ENCODE measurements around the gene ADGRG3.

The ADGRG3 gene

GRCh38 chr16:57644383-57645014, 23.6 kb upstream of the ADGRG3 start:
- no peak for DNase-seq

GRCh38 chr16:57645169-57645568, 22.9 kb upstream of the ADGRG3 start:
- no peak for DNase-seq

GRCh38 chr16:57645691-57646387, 22.3 kb upstream of the ADGRG3 start:
- no peak for DNase-seq

GRCh38 chr16:57646388-57647039, 21.6 kb upstream of the ADGRG3 start:
- DNase-seq, result no peak

- no peak for DNase-seq
Measured at GRCh38 chr16:57647136-57647875, 20.8 kb upstream of the ADGRG3 start.

- DNase-seq, result peak in 3 of 58 donors; percentile 18 to 42 (median 27)
Measured at GRCh38 chr16:57648125-57648524, 20.0 kb upstream of the ADGRG3 start.

GRCh38 chr16:57648581-57649442, 19.3 kb upstream of the ADGRG3 start:
- DNase-seq, result peak in 54 of 58 donors; percentile 36 to 84 (median 60)

GRCh38 chr16:57649443-57649751, 18.7 kb upstream of the ADGRG3 start:
- DNase-seq, result no peak

- no peak for DNase-seq
Measured at GRCh38 chr16:57649846-57650245, 18.3 kb upstream of the ADGRG3 start.

- DNase-seq, result no peak
Measured at GRCh38 chr16:57651344-57652333, 16.5 kb upstream of the ADGRG3 start.

GRCh38 chr16:57652695-57653471, 15.2 kb upstream of the ADGRG3 start:
- no peak for DNase-seq

GRCh38 chr16:57653936-57654335, 14.2 kb upstream of the ADGRG3 start:
- no peak for DNase-seq

- no peak for DNase-seq
Measured at GRCh38 chr16:57656342-57656955, 11.7 kb upstream of the ADGRG3 start.

GRCh38 chr16:57657228-57657627, 10.9 kb upstream of the ADGRG3 start:
- no peak for DNase-seq

GRCh38 chr16:57658130-57658877, 9.8 kb upstream of the ADGRG3 start:
- DNase-seq, result no peak

- DNase-seq, result no peak
Measured at GRCh38 chr16:57658878-57659674, 9.0 kb upstream of the ADGRG3 start.
